ENCODE results near the gene BBS9. TPM values are rescaled to one million over a fixed set of nuclear protein-coding genes. Genes with fewer than 3 reads are reported as not detected.

BBS9 gene
- total RNA-seq, 1 donor from 2014 or later: 18.6 TPM

DNA sequence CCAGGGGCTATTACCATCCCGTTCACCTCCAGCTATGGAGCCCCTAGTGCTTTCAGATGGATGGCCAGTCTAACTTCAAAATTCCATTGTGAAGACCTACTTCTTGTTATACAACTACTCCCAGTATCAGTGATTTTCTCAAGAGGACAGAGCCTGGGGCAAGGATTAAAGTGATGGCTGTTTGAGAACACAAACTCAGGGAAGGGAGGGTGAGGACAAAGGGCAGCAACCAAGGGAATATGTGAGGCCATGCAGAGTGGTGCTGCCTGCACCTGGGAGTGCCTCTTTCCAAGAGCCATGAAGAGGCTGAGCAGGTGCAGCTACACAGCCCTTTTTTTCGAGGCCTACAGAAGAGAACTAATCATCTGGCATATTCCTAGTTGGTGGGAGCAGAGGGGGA is 472.5 kb downstream of the BBS9 start:
- DNase-seq: no peak
- ATAC-seq (ENCODE audit: low read depth): no peak
- Mint-ChIP-seq H3K4me3 (no peak overlapping the region), H3K4me1 (no peaks in the 10 kb centered on the region), H3K27ac (no peak overlapping the region), H3K9me3 (peaks cover 2% of the 10 kb centered on the region), H3K27me3 (no peaks in the 10 kb centered on the region), H3K36me3 (ENCODE audit: low read depth) (peaks cover 15% of the 10 kb centered on the region)
- intact Hi-C loops (cut with micrococcal nuclease): no loop called here
- ChIA-PET CTCF (no interaction called here), POLR2A (no interaction called here)
- TF ChIP-seq, protein P1, sequence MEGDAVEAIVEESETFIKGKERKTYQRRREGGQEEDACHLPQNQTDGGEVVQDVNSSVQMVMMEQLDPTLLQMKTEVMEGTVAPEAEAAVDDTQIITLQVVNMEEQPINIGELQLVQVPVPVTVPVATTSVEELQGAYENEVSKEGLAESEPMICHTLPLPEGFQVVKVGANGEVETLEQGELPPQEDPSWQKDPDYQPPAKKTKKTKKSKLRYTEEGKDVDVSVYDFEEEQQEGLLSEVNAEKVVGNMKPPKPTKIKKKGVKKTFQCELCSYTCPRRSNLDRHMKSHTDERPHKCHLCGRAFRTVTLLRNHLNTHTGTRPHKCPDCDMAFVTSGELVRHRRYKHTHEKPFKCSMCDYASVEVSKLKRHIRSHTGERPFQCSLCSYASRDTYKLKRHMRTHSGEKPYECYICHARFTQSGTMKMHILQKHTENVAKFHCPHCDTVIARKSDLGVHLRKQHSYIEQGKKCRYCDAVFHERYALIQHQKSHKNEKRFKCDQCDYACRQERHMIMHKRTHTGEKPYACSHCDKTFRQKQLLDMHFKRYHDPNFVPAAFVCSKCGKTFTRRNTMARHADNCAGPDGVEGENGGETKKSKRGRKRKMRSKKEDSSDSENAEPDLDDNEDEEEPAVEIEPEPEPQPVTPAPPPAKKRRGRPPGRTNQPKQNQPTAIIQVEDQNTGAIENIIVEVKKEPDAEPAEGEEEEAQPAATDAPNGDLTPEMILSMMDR (IDR thresholded peaks at IDR 0.05): no peak

DNA sequence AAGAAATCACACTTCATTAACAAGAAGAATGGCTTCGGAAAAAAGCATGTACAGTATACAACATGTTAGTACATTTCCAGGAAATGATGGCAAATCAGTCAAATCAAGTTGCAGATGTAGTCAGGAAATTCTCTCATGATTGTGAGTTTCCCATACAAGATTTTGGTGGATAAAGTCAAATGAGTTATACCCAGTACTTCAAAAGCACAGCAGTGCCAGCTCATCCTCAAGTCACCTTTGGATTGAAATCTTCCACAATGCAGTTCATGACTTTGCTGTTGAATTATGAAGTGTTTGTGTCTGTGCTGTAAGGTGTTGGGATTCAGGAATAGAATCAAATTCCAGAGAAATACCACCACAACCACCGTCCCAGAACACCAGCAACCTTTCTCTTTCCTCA is 474.7 kb downstream of the BBS9 start:
- CTCF ChIA-PET: no interaction called here
- intact Hi-C loops (cut with micrococcal nuclease): no loop called here
- TF ChIP-seq, protein P1 (IDR thresholded peaks at IDR 0.05): no peak
- POLR2A ChIA-PET: no interaction called here
- DNase-seq: no peak
- Mint-ChIP-seq H3K27me3 (no peaks in the 10 kb centered on the region), H3K36me3 (ENCODE audit: low read depth) (peaks cover 23% of the 10 kb centered on the region), H3K9me3 (peaks cover 4% of the 10 kb centered on the region), H3K4me3 (no peak overlapping the region), H3K4me1 (no peaks in the 10 kb centered on the region), H3K27ac (no peak overlapping the region)
- no peak for ATAC-seq (ENCODE audit: low read depth)

DNA sequence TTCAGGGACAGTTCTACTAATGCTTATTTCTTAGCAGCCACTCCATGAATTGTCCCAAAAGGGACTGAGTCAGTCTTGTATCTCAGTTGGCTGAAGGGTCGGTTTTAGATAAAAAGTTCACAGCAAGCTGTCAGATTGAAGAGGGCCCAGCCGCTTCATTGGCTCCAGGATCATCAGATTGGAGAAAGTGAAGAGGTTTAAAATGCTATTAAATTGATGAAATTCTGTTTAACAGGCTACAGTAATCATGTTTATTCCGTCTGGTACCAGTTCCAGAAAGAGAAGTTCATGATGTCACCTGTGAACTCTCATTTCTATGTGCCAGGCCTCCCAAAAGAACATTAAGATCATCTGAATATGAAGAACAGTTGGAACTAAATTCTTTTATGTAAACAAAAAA is 481.6 kb downstream of the BBS9 start:
- ATAC-seq (ENCODE audit: low read depth) (no peak), DNase-seq (no peak)
- peaks cover 4% of the 10 kb centered on the region for H3K9me3 Mint-ChIP-seq
- ChIA-PET POLR2A (no interaction called here), CTCF (no interaction called here)
- intact Hi-C loops (cut with micrococcal nuclease): no loop called here
- TF ChIP-seq, protein P1 (IDR thresholded peaks at IDR 0.05): no peak
- peaks cover 24% of the 10 kb centered on the region for H3K36me3 Mint-ChIP-seq (ENCODE audit: low read depth)
- no peak overlapping the region for H3K27ac Mint-ChIP-seq
- no peaks in the 10 kb centered on the region for H3K4me1 Mint-ChIP-seq
- no peaks in the 10 kb centered on the region for H3K27me3 Mint-ChIP-seq
- H3K4me3 Mint-ChIP-seq: no peak overlapping the region

DNA sequence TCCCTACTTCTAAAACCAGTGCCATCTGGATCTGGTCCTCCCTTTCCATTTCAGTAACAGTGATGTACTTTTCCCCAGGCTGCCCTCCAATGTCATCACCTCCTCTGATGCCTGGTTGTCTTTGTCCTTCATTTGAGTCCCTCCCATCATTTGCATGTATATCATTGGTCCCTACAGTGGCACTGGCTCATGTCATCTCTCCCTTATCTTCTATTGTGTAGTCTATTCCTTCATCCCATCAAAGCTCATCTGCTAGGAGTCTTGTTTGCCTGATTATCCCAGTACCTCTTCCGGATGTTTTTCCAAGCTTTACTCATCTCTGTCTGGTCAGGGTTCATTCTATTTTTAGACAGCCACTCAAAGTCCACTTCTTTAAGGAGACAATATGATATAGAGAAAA is 483.1 kb downstream of the BBS9 start:
- Mint-ChIP-seq H3K4me1 (no peaks in the 10 kb centered on the region), H3K36me3 (ENCODE audit: low read depth) (peaks cover 16% of the 10 kb centered on the region), H3K9me3 (peaks cover 1% of the 10 kb centered on the region), H3K27ac (no peak overlapping the region), H3K27me3 (no peaks in the 10 kb centered on the region), H3K4me3 (no peak overlapping the region)
- TF ChIP-seq, protein P1 (IDR thresholded peaks at IDR 0.05): no peak
- intact Hi-C loops (cut with micrococcal nuclease): no loop called here
- DNase-seq: no peak
- no peak for ATAC-seq (ENCODE audit: low read depth)
- CTCF ChIA-PET: no interaction called here
- POLR2A ChIA-PET: no interaction called here

DNA sequence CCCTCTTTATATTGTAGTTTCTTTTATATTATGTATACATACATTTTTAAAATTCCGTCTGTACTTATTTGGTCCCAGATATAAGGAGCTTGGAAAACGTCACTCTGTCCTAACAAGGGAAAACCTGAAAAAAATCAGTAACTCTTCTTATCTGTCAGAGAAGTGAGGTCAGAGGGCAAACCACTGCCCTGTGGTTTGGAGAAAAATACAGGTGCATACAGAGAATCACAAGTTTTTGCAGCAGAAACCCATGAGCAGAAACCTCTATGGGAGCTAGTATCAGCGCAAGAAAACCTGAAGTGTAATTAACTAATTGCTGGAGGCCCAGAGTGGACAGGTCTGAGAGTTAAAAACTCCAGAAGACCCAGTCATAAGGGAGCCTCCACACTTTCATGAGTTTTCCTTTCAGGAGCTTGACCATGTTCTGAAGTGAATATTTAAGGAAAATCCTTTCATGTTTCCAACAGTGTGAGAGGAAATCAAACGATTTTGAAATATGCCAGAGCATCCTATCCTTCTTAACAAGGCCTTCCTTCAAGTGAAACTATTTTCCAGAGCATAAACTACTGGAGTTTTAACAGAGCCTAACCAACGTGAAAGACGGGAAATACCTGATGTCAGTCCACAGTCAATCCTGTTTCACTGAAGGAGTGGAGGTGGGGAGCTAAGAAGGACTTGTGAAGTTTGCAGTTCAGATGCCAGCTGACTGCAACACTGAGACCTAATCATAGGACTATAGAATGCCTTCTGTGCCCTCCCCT is 485.2 kb downstream of the BBS9 start:
- no peak overlapping the region for H3K4me3 Mint-ChIP-seq
- TF ChIP-seq, protein P1 (IDR thresholded peaks at IDR 0.05): no peak
- no peaks in the 10 kb centered on the region for H3K9me3 Mint-ChIP-seq
- peaks cover 8% of the 10 kb centered on the region for H3K36me3 Mint-ChIP-seq (ENCODE audit: low read depth)
- intact Hi-C loops (cut with micrococcal nuclease): no loop called here
- H3K27ac Mint-ChIP-seq: no peak overlapping the region
- DNase-seq (no peak), ATAC-seq (ENCODE audit: low read depth) (no peak)
- no peaks in the 10 kb centered on the region for H3K4me1 Mint-ChIP-seq
- CTCF ChIA-PET: no interaction called here
- POLR2A ChIA-PET: no interaction called here
- no peaks in the 10 kb centered on the region for H3K27me3 Mint-ChIP-seq
